Activated T-cell treated with anti-CD3 and anti-CD28 coated beads, Interleukin-2, amount 50 U/mL, for 24 hours (primary cell): ENCODE measurements around the gene NDFIP2.
A peak's percentile ranks its signal among the peaks of the same experiment; 100 is the strongest.

Experiments used
- DNase-seq: peaks from one replicate; pipeline ENCODE4 v3.0.0-alpha.2; 2020
- H3K27ac Mint-ChIP-seq: 2 replicates; pipeline ENCODE4 v1.8.0; 2020; ENCODE audit warnings: mild to moderate bottlenecking, mixed read lengths
- H3K27me3 Mint-ChIP-seq: 2 replicates; pipeline ENCODE4 v1.8.0; 2020; ENCODE audit warnings: mixed read lengths
- H3K36me3 Mint-ChIP-seq: 2 replicates; pipeline ENCODE4 v1.8.0; 2020; ENCODE audit warnings: low read depth, mixed read lengths
- H3K4me1 Mint-ChIP-seq: 2 replicates; pipeline ENCODE4 v1.8.0; 2020; ENCODE audit warnings: low read depth, mixed read lengths
- H3K4me3 Mint-ChIP-seq: 2 replicates; pipeline ENCODE4 v1.8.0; 2020; ENCODE audit warnings: mild to moderate bottlenecking, moderate library complexity, mixed read lengths
- H3K9me3 Mint-ChIP-seq: 2 replicates; pipeline ENCODE4 v1.8.0; 2020; ENCODE audit warnings: mixed read lengths

Gene NDFIP2

GRCh38 chr13:79451500-79451962 is 29.4 kb upstream of the NDFIP2 start:
- peak overlapping the region; percentile 74 for H3K4me3 Mint-ChIP-seq
- no peaks in the 10 kb centered on the region for H3K27me3 Mint-ChIP-seq
- H3K36me3 Mint-ChIP-seq = no peaks in the 10 kb centered on the region
- no peaks in the 10 kb centered on the region for H3K9me3 Mint-ChIP-seq
- peak; percentile 88 for DNase-seq
- peak overlapping the region; percentile 97 for H3K27ac Mint-ChIP-seq
- peaks cover 85% of the 10 kb centered on the region for H3K4me1 Mint-ChIP-seq

- Mint-ChIP-seq H3K36me3 (no peaks in the 10 kb centered on the region), H3K4me1 (peaks cover 85% of the 10 kb centered on the region), H3K27ac (peak overlapping the region; percentile 97), H3K4me3 (peak overlapping the region; percentile 74), H3K27me3 (no peaks in the 10 kb centered on the region), H3K9me3 (no peaks in the 10 kb centered on the region)
- no peak for DNase-seq
These were observed 28.6 kb upstream of the NDFIP2 start for GRCh38 chr13:79452239-79452913.

GRCh38 chr13:79455331-79455730 is 25.6 kb upstream of the NDFIP2 start:
- H3K36me3 Mint-ChIP-seq = no peaks in the 10 kb centered on the region
- H3K4me3 Mint-ChIP-seq = no peak overlapping the region
- H3K9me3 Mint-ChIP-seq = no peaks in the 10 kb centered on the region
- peaks cover 75% of the 10 kb centered on the region for H3K4me1 Mint-ChIP-seq
- no peak overlapping the region for H3K27ac Mint-ChIP-seq
- DNase-seq = no peak
- no peaks in the 10 kb centered on the region for H3K27me3 Mint-ChIP-seq

- H3K4me3 Mint-ChIP-seq = no peak overlapping the region
- peaks cover 69% of the 10 kb centered on the region for H3K4me1 Mint-ChIP-seq
- H3K36me3 Mint-ChIP-seq = no peaks in the 10 kb centered on the region
- peak overlapping the region; percentile 33 for H3K27ac Mint-ChIP-seq
- H3K27me3 Mint-ChIP-seq = no peaks in the 10 kb centered on the region
- DNase-seq = no peak
- H3K9me3 Mint-ChIP-seq = no peaks in the 10 kb centered on the region
These were observed 24.9 kb upstream of the NDFIP2 start for GRCh38 chr13:79456051-79456450.

- Mint-ChIP-seq H3K27ac (peak overlapping the region; percentile 83), H3K4me1 (peaks cover 61% of the 10 kb centered on the region), H3K27me3 (no peaks in the 10 kb centered on the region), H3K9me3 (no peaks in the 10 kb centered on the region), H3K4me3 (no peak overlapping the region), H3K36me3 (no peaks in the 10 kb centered on the region)
- DNase-seq = no peak
These were observed 24.1 kb upstream of the NDFIP2 start for GRCh38 chr13:79456656-79457365.

- peak overlapping the region; percentile 83 for H3K27ac Mint-ChIP-seq
- no peaks in the 10 kb centered on the region for H3K36me3 Mint-ChIP-seq
These were observed 23.6 kb upstream of the NDFIP2 start for GRCh38 chr13:79457390-79457789.

GRCh38 chr13:79457948-79458347 is 23.0 kb upstream of the NDFIP2 start:
- Mint-ChIP-seq H3K27me3 (no peaks in the 10 kb centered on the region), H3K36me3 (no peaks in the 10 kb centered on the region)

More at GRCh38 chr13:79457390-79457789, 23.6 kb upstream of the NDFIP2 start:
- Mint-ChIP-seq H3K27me3 (no peaks in the 10 kb centered on the region), H3K4me3 (no peak overlapping the region), H3K9me3 (no peaks in the 10 kb centered on the region), H3K4me1 (peaks cover 56% of the 10 kb centered on the region)
- no peak for DNase-seq

GRCh38 chr13:79458436-79458835 is 22.5 kb upstream of the NDFIP2 start:
- Mint-ChIP-seq H3K36me3 (no peaks in the 10 kb centered on the region), H3K27me3 (no peaks in the 10 kb centered on the region), H3K9me3 (no peaks in the 10 kb centered on the region), H3K27ac (no peak overlapping the region), H3K4me3 (no peak overlapping the region), H3K4me1 (peaks cover 54% of the 10 kb centered on the region)
- DNase-seq = no peak

More at GRCh38 chr13:79457948-79458347, 23.0 kb upstream of the NDFIP2 start:
- Mint-ChIP-seq H3K4me1 (peaks cover 56% of the 10 kb centered on the region), H3K9me3 (no peaks in the 10 kb centered on the region), H3K4me3 (no peak overlapping the region), H3K27ac (no peak overlapping the region)
- DNase-seq = no peak

GRCh38 chr13:79459906-79460305 is 21.0 kb upstream of the NDFIP2 start:
- H3K4me1 Mint-ChIP-seq = peaks cover 53% of the 10 kb centered on the region
- H3K9me3 Mint-ChIP-seq = no peaks in the 10 kb centered on the region
- H3K36me3 Mint-ChIP-seq = no peaks in the 10 kb centered on the region
- no peak overlapping the region for H3K27ac Mint-ChIP-seq
- no peak overlapping the region for H3K4me3 Mint-ChIP-seq
- DNase-seq = no peak
- H3K27me3 Mint-ChIP-seq = no peaks in the 10 kb centered on the region

GRCh38 chr13:79462895-79463294 is 18.1 kb upstream of the NDFIP2 start:
- Mint-ChIP-seq H3K4me3 (no peak overlapping the region), H3K27ac (no peak overlapping the region), H3K9me3 (no peaks in the 10 kb centered on the region), H3K27me3 (no peaks in the 10 kb centered on the region), H3K4me1 (peaks cover 29% of the 10 kb centered on the region), H3K36me3 (no peaks in the 10 kb centered on the region)
- no peak for DNase-seq

GRCh38 chr13:79463604-79464003 is 17.4 kb upstream of the NDFIP2 start:
- Mint-ChIP-seq H3K4me1 (peaks cover 30% of the 10 kb centered on the region), H3K27ac (no peak overlapping the region), H3K36me3 (no peaks in the 10 kb centered on the region), H3K4me3 (no peak overlapping the region), H3K9me3 (no peaks in the 10 kb centered on the region), H3K27me3 (no peaks in the 10 kb centered on the region)
- no peak for DNase-seq

- no peaks in the 10 kb centered on the region for H3K36me3 Mint-ChIP-seq
- no peaks in the 10 kb centered on the region for H3K27me3 Mint-ChIP-seq
- no peak for DNase-seq
- no peaks in the 10 kb centered on the region for H3K9me3 Mint-ChIP-seq
- no peak overlapping the region for H3K27ac Mint-ChIP-seq
- no peak overlapping the region for H3K4me3 Mint-ChIP-seq
- H3K4me1 Mint-ChIP-seq = peaks cover 25% of the 10 kb centered on the region
These were observed 14.1 kb upstream of the NDFIP2 start for GRCh38 chr13:79466872-79467271.

- Mint-ChIP-seq H3K27ac (no peak overlapping the region), H3K27me3 (no peaks in the 10 kb centered on the region), H3K4me3 (no peak overlapping the region), H3K9me3 (no peaks in the 10 kb centered on the region), H3K4me1 (peaks cover 16% of the 10 kb centered on the region), H3K36me3 (no peaks in the 10 kb centered on the region)
- DNase-seq = no peak
These were observed 12.6 kb upstream of the NDFIP2 start for GRCh38 chr13:79468402-79468801.

- Mint-ChIP-seq H3K27ac (no peak overlapping the region), H3K4me3 (no peak overlapping the region), H3K36me3 (no peaks in the 10 kb centered on the region), H3K4me1 (peaks cover 12% of the 10 kb centered on the region), H3K27me3 (no peaks in the 10 kb centered on the region), H3K9me3 (no peaks in the 10 kb centered on the region)
- no peak for DNase-seq
These were observed 12.1 kb upstream of the NDFIP2 start for GRCh38 chr13:79468819-79469218.

GRCh38 chr13:79469608-79470007 is 11.3 kb upstream of the NDFIP2 start:
- Mint-ChIP-seq H3K27ac (no peak overlapping the region), H3K36me3 (no peaks in the 10 kb centered on the region), H3K4me3 (no peak overlapping the region), H3K9me3 (peaks cover 3% of the 10 kb centered on the region), H3K4me1 (peaks cover 11% of the 10 kb centered on the region), H3K27me3 (no peaks in the 10 kb centered on the region)
- DNase-seq = no peak
